HG03520 (cell line): Measurements from ENCODE around the gene MBOAT7.
"Not testable (repeated sequence)": the region's sequence is repeated elsewhere in the genome, so short reads cannot be mapped to it uniquely, and the experiment has no call there.

Experiments used
- ATAC-seq: cut with Tn5 transposase; IDR thresholded peaks from one replicate; pipeline ENCODE4 v1.9.1; 2021; ENCODE audit warnings: mild to moderate bottlenecking, moderate library complexity; ENCODE audit not compliant: unreplicated experiment

Gene MBOAT7

DNA sequence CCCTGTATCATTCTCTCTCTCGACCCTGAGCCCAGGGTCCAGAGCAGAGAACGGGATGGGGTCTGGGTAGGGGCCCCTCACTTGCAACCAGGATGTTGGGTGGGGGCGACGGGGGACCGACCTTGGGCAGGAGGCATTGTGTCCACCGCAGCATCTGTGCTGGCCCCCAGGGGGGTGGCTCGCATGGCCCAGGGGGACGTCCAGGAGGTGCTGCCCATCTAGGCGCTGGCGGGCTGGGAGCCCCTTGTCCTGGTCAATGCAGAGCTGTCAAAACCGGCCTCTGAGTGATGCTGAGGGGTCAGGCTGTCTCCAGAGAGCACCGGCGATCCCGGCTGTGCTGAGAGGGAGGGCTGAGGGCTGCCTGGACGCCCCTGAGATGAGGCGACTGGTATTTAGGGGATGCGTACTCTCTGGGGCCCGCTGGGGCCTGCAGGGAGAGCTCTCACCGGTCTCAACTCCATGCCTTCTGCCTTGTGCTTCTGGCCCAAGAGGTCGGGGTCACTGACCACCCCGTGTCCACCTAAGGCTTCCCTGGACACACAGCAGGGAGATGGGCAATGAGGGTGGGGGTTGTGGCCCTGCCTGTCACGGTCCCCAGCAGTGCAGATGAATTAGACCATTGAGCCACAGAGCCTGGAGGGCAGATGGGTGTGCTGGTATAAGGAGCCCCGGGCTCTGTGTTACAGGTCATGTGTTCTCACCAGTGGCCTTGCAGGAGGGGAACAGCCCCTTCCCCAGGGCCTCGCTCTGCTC lies 19.9 kb upstream of the MBOAT7 start:
- no peak for ATAC-seq

DNA sequence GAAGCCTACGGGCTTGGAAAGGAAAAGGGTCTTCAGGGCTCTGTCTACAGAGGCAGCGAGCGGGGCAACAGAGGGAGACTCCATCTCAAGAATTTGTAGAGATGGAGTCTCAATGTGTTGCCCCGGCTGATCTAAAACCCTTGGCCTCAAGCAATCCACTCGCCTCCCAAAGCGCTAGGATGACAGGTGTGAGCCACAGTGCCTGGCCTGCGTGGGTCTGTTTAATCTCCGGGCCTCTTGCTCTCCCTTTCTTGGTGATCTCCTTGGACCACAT lies 19.3 kb upstream of the MBOAT7 start:
- no peak for ATAC-seq

DNA sequence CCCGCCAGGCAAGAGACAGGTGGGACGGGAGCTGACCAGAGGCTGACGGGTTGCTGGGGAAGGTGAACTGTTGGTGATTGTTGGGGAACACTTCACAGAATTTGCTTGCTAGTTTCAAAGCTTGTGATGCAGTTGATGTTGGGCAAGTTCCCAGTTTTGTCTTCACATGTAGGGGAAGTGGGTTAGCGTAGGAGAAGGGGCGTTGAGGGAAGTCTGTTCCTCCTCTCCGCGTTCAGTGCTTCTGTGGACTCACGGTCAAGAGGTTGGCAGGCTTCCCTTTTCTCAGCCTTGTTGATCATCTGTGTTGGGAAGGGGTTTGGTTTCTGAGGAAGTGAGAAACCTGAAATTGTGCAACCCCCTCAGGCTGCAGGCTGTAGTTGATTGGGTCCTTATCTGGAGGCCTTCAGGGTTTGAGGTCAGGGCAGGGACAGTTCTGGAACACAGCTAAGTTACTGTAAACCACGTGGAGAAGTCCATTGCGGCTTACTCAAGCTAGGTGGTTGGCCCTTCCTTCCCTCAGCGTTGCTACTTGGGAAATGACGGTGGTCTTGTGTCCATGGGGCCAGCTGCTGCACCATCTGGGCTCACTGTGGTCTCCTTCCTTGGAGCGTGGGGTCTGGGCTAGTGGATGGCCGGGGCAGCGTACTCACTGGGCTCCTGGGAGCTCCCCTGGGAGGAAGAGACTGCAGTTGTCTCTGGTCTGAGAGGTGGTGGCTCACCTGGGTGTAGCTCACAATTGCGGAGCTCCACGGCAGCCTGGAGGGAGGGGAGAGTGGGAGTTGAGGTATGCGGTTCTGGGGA lies 18.8 kb upstream of the MBOAT7 start:
- ATAC-seq: no peak

DNA sequence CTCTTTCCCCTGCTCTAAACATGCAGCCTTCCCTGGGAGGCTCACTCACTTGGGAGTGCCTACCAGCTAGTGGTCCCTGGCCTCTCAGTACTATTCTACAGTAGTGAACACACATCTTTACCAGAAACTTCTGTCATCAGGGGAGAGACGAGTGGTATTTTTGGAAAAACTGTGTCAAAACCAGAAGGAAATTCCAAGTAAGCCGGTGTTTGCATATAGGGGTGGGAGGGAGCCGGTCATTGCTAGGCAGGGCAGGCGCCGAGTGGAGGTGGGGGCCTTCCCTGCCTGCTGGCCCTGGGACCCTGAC lies 18.2 kb upstream of the MBOAT7 start:
- no peak for ATAC-seq

DNA sequence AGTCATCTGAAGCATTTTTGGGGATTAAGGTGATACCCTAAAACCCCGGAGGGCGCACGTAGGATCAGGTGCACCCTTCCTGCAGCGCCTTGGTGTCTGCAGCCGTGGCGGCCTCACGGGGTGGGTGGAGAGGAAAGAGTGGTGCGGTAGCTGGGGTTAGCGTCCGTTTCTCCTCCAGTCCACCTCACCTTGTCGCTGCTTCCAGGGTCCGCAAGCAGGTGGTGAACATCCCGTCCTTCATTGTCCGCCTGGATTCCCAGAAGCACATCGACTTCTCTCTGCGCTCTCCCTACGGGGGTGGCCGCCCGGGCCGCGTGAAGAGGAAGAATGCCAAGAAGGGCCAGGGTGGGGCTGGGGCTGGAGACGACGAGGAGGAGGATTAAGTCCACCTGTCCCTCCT lies 17.8 kb upstream of the MBOAT7 start:
- ATAC-seq: not testable (repeated sequence)

DNA sequence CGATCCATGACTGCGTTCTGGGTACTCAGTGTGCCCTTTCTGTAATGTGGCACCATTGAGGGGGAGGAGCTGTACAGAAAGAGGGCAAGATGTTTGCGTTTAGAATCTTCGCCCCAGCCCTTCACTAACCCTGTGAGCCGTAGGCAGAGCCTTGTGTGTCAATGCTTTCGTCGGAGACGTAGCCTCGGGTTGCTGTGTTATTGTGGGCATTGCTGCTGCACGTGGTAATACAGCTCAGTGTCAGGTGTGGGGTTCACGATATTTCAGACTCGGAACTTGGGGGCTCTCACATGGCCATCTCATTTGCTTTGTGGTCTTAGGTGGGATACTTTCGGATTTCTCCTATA lies 17.4 kb upstream of the MBOAT7 start:
- ATAC-seq: no peak

DNA sequence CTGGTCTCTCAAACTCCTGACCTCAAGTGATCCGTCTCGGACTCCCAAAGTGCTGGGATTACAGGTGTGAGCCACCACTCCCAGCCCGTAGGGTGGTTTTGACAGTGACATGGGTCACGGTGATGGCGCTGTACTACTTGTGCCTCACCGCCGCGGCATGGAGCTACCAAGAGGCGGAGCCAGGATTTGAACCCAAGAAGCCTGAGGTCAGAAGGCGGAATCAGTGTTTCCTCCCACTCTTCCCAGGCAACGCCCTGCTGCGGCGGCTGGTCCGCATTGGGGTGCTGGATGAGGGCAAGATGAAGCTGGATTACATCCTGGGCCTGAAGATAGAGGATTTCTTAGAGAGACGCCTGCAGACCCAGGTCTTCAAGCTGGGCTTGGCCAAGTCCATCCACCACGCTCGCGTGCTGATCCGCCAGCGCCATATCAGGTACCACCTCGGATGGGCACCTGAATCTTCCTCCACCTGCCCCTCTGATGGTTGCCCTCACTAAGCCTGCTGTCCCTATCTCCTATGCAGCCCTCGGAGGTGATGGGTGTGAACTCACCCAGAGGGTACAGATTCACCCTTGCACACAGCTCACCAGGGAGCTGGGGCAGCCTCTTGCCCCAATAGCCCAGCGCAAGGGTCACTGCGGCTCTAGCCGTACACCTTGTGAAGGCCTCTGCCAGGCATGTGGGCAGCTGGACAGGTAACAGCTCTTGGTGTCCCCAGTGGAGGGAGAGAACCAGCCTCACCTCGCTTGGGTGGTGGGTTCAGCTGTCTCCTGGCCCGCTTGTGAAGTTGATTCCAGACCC lies 16.9 kb upstream of the MBOAT7 start:
- no peak for ATAC-seq

DNA sequence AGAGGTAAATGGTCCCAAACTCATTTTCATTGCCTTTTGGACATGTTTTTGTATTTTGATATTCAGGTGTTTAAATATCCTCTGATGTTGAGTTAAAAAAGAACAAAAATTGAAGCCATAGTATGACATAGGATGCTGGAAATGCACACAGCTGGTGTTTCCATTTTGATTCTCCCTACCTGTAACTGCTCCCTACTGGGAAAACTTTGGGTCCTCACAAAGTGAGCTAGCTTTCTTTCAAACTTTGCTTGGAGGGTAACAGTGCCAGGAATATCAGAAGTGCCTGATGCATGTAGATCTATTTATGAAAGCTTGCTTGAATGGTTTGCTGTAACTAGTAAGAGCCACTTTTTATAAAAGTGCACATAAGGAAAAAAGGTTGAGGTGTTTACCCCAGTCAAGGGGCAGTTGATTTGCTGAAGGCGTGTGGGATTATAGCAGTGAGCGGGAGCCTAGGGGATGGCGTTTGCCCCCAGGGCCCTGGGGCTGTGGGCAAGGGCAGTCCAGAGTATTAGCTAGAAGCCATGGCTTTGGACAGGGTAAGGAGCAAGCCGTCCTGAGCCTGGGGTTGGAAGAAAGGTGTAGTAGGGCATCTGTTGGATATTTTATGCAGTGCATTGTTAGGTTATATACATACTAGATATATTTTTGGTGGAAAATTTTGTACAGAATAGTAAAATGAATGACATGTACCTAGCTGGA lies 15.5 kb upstream of the MBOAT7 start:
- no peak for ATAC-seq

DNA sequence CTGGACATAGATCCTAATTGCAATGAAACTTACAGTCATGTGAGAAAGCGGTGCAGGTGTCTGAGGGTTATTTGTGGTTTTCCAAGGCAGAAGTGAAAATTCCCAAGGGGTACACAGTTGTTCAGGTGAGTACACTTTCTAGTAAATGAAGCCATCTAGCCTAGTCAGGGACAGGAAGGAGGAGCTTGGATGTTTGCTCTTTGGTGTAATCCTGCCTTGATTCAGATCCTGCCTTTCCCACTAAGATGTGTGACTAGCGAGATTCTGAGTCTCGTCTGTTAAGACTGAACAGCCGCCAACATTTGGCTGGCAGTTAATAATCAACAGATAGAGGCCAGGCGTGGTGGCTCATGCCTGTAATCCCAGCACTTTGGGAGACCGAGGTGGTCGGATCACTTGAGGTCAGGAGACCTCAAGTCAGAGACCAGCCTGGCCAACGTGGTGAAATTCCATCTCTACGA lies 13.8 kb upstream of the MBOAT7 start:
- ATAC-seq: no peak

DNA sequence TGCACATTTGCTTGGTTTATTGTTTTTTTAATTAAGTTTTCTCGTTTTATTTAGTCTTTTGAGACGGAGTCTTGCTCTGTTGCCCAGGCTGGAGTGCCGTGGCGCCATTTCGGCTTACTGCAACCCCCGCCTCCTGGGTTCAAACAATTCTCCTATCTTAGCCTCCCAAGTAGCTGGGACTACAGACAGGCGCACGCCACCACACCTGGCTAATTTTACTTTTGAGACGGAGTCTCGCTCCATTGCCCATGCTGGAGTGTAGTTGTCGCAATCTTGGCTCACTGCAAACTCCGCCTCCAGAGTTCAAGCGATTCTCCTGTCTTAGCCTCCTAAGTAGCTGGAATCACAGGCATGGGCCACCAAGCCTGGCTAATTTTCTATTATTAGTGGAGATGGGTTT lies 12.6 kb upstream of the MBOAT7 start:
- ATAC-seq: no peak

DNA sequence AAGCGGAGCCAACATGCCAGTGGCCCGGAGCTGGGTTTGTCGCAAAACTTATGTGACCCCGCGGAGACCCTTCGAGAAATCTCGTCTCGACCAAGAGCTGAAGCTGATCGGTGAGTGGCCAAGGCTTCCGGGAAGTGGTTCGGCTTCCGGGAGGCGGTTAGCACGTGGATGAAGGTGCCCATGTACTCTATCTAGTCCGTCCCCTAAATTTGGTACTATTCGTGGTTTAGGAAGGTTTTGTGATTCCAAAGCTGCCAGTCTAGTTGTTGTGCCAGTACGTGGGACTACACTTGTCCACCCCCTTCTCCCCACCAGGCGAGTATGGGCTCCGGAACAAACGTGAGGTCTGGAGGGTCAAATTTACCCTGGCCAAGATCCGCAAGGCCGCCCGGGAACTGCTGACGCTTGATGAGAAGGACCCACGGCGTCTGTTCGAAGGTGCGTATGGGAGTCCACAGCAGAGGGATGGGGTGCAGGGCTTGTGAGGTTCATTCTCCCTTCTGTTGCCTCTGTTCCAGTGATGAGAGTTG lies 11.9 kb upstream of the MBOAT7 start:
- ATAC-seq: no peak

DNA sequence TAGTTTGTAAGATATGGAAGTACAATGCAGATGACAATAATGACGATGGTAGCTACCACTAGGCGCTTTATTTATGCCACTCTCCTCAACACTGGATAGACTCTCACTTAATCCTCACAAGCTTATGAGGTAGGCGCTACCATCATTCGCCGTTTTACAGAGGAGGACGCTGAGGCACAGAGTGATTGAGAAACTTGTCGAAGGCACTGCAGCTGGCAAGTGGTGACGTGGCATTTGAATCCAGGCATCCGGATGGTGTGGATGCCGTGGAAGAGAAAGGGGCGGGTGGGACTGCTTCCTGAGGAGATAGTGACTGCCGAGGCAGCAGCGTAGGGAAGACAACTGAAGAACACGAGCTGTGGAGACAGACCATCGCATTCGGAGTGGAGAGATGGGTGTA lies 10.0 kb upstream of the MBOAT7 start:
- ATAC-seq: no peak

DNA sequence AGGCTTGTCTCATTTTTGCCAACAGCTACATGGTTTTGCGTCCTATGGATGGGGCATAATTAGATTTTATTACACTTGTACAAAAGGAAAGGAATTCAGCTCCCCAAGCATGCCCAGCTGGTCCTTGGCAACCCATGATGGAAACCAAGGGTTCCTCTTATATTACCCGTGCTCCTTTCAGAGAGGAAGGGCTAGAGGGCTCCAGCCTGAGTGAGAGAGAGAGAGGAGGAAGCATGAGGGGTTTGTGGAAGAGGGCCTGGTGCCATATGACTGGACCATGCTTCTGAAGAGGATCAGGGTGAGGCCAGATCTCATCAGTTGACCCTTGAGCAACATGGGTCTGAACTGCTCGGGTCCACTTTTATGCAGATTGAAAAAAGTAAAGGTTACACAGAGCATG lies 7.7 kb upstream of the MBOAT7 start:
- ATAC-seq: no peak

DNA sequence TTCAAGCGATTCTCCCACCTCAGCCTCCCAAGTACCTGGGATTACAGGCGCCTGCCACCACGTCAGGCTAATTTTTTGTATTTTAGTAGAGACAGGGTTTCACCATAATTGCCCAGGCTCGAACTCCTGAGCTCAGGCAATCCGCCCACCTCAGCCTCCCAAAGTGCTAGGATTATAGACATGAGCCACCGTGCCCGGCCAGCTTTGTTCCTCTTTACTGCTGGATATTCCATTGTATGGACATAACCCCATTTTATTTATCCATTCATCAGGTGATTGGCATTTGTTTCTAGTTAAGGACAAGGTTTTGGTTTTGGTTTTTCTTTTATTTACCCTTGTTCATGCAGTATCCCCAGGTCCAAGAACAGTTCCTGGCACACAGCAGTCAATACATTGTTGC lies 7.2 kb upstream of the MBOAT7 start:
- no peak for ATAC-seq

DNA sequence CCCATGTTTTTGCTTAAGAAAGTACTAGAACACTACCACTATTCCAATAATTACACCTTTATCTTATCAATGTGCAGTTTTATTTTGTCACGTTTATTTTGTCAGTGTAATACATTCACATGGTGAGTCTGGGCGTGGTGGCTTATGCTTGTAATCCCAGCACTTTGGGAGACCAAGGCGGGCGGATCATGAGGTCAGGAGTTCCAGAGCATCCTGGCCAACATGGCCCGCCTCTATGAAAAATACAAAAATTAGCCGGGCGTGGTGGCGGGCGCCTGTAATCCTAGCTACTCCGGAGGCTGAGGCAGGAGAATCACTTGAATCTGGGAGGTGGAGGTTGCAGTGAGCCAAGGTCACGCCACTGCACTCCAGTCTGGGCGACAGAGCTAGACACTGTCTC lies 5.1 kb upstream of the MBOAT7 start:
- not testable (repeated sequence) for ATAC-seq

DNA sequence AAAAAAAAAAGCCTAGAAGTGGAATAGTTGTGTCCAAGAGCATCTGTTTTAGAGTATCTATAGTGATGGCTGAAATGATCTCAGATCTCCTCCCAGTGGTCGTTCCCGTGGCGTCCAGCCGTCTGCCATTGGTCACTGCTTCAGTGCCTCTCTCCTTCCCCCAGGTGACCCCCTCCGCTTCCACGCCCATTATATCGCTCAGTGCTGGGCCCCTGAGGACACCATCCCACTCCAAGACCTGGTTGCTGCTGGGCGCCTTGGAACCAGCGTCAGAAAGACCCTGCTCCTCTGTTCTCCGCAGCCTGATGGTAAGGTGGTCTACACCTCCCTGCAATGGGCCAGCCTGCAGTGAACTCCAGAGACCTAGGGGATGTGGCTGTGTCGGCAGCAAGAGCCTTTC lies 3.6 kb upstream of the MBOAT7 start:
- no peak for ATAC-seq

DNA sequence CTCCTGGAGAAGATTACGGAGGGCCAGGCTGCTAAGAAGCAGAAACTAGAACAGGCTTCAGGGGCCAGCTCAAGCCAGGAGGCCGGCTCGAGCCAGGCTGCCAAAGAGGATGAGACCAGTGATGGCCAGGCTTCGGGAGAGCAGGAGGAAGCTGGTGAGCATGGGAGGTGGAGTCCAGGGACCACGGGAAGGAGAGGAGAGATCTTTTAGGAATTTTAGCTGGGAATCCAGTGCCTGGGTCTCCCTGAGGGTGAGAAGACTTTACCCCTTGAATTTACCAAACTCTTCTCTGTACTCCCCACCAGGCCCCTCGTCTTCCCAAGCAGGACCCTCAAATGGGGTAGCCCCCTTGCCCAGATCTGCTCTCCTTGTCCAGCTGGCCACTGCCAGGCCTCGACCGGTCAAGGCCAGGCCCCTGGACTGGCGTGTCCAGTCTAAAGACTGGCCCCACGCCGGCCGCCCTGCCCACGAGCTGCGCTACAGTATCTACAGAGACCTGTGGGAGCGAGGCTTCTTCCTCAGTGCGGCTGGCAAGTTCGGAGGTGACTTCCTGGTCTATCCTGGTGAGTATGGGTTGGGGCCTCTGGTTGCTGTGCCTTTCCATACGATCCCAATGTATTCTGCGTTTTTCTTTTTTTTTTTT lies 2.6 kb upstream of the MBOAT7 start:
- ATAC-seq: no peak

DNA sequence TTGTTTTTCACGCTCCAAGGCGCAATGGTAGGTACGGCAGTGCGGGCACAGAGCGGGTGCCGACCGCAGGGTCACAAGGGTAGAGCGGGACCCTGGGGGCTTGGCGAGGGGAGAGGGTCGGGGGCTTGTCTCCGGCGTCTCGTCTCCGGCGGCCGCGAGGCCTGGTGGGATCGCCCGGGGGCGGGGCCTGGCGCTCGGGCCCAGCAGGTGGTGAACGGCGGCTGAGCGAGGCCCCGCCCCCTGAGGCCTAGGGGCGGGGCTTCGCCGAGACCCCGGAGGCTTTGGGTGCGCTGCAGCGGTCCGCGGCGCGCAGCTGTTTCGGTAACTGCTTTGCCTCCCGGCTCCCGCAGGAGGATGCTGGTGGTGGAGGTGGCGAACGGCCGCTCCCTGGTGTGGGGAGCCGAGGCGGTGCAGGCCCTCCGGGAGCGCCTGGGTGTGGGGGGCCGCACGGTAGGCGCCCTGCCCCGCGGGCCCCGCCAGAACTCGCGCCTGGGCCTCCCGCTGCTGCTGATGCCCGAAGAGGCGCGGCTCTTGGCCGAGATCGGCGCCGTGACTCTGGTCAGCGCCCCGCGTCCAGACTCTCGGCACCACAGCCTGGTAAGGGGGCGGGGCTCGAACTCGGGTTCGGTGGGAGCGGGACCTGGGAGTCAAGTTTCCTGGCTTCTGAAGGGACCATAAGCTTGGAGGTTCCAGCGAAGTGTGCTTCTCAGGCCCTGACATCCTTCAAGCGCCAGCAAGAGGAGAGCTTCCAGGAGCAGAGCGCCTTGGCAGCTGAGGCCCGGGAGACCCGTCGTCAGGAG lies 1.8 kb upstream of the MBOAT7 start, which contains the start of gene TSEN34:
TSS of gene TSEN34 (plus strand) at position 298 of the 800 bp plus-strand sequence. CDS start at position 355, 57 bp downstream.
- peak; percentile 17 for ATAC-seq

DNA sequence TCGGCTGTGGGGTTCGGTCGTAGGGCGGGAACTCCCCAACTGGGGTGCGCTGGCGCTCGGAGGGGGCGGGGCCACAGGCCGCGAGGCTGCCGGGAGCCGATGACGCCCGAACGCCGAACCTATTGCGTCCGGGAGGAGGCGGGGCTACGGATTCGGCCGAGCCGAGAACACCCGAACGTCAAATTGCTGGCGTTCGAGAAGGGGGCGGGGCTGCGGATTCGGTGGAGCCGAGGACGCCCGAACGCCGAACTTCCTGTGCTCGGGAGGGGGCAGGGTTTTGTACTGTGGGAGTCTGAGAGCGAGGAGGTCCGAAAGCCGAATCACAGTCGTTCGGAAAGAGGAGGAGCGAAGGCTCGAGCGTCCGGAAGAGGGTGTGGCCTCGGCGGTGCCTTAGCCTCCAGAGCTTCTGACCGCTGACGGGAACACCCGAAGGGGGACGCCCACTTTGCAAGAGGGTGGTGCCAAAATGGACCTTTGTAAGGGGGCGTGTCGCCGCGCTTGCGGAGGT lies 1.2 kb upstream of the MBOAT7 start:
- peak; percentile 32 for ATAC-seq
